GM19463 (cell line): ENCODE data around the gene DDX47.
"Not testable (repeated sequence)": the region's sequence is repeated elsewhere in the genome, so short reads cannot be mapped to it uniquely, and the experiment has no call there.

Experiments
- ATAC-seq: cut with Tn5 transposase; IDR thresholded peaks from one replicate; pipeline ENCODE4 v1.9.1; 2021; ENCODE audit warnings: mild to moderate bottlenecking, moderate library complexity; ENCODE audit not compliant: unreplicated experiment

The DDX47 gene

DNA sequence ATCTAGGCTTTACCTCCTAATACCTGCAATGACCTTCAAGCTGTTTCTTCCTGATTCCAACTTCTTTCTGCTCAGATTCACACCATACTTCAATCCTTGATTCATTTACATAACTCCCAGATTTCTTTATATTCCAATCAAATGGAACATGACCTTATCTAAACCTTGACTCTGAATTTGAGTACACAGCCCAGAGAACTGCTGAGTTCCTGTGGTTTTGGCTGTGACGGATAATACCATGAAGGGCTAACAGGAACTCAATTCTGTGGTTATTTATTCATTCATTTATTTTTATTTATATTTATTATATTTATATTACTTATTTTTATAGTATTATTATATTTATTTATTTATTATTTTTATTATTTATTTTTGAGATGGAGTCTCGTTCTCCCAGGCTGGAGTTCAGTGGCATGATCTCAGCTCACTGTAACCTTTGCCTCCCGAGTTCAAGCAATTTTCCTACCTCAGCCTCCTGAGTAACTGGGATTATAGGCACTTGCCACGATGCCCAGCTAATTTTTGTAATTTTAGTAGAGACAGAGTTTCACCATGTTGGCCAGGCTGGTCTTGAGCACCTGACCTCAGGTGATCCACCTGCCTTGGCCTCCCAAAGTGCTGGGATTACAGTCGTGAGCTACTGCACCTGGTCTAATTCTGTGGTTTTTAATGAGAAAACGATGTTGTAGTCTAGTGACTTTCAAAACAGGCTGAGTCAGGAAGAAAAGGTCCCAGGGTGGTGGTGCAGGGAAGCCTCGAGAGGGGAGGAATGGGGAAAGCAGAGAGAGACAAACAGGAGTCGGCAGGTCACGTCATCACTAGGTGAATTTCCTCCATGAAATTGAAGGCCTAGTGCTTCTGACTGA, 16.0 kb upstream of the DDX47 start:
- no peak for ATAC-seq

DNA sequence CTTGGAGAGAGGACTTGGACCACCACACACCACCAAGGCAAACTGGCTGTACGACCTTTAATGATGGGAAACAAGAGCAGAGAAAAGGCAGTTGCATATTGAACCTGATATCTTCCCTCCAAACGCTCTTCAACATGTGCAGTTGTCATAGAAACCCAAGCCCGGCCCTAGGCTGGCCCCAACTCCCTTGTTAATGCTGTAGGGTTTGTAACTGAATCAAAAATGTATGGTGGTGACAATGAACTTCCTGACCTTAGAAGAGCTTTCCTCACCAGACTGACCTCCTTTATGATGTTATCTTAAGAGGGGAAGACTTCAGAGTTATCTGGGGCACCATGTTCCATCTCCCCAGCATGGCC, 15.4 kb upstream of the DDX47 start:
- ATAC-seq, result no peak

DNA sequence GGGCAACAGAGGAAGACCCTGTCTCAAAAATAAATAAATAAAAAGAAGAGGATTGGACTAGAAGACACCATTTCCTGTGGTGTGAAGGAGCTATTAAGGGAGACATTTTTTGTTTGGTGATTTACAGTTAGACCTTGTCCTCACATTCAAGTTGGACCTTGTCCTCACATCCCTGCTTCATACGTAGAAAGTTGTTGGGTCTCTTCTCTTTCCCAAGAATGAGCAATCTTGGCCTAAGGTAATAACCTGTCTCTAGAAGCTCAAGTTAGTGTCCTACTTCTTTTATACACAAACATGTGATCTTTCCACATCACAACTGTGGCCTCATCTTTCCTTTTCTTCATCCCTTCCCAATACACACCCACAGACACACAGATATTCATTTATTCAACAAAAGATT, 14.7 kb upstream of the DDX47 start:
- ATAC-seq, result no peak

DNA sequence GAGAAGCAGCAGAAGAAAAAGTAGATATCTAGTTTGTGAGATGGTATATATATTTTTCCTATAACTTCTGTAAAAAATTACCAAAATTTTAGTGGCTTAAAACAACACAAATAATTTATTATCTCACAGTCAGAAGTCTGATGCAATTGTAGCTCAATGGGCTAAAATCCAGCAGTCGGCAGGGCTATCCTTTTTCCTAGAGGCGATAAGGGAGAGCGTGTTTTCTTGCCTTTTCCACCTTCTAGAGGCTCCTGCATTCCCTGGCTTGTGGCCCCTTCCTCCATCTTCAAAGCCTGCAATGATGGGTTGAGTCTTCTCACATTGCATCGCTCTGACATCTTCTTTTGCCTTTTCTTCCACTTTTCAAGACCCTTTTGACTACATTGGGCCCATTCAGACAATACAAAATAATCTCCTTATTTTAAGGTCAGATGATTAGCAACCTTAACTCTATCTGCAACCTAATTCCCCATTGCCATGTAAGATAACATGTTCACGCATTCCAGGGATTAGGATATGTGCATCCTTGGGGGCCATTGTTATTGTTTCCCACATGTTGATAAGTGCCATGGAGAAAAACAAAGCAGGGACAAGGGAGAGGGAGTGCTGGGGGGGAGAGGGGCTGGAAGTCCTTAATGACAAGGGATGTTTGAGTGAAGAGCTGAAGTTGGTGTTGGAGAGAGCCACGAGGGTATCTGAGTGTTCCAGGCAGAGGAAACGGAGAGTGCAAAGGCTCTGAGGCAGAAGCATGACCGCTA, 13.8 kb upstream of the DDX47 start:
- no peak for ATAC-seq

DNA sequence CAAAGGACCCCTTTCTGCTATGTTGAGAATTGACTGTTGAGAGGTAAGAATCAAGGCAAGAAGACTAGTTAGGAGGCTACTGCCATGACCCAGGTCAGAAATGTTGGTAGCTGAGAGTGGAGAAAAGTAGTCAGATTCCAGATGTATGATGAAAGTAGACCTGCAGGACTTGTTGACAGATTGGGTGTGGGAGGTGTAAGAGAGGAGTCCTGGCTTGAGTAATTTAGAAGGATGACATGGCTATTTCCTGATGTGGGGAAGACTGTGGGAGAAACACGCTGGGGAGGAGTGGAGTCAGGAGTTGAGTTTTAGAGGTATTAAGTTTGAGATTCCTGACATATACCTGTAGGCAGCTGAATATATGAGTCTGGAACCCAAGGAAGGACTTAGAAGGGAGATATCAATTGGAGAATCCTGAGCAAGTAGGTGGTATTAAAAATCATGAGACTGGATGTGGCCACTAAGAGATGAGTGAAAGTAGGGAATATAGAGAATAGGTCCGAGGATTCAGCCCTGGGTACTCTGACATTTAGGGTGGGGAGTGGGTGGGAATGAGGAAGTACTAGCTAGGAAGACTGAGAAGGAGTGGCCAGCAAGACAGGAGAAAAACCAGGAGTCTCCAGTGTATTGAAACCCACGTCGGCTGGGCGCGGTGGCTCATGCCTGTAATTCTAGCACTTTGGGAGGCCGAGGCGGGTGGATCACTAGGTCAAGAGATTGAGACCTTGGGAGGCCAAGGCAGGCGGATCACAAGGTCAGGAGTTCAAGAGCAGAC, 12.6 kb upstream of the DDX47 start:
- ATAC-seq, result no peak

DNA sequence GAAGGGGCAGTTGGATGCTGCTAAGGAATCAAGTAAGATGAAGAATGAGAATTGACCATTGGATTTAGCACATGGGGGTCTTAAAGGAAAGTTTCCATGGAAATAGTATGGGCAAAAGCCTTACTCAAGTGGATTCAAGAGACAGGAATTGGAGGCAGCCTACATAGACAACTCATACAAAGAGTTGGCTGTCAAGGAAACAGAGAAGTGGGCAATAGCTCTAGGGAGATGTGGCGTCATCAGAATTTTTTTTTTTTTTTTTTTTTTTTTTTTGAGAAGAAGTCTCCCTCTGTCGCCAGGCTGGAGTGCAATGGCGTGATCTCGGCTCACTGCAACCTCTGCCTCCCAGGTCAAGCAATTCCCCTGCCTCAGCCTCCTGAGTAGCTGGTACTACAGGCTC, 11.5 kb upstream of the DDX47 start:
- not testable (repeated sequence) for ATAC-seq

DNA sequence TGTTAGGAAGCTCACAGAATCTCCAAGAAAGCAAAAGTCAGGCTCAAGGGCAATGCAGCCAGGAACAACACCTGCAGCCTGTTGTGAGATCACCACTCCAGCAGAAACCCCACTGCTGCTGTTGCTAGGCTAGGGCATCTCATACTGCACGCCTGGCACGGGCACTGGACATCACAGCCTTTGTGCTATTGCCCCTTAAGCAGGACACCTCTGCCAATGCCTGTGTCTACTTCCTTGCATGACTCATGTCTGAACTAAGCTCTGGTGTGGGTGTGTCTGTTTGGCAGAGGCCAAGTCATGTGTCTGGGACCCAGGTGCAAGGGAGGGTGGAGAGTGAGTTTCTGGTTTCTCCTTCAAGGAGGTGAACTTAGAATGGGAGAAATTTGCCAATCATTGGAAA, 10.0 kb upstream of the DDX47 start:
- ATAC-seq, result peak; percentile 93

DNA sequence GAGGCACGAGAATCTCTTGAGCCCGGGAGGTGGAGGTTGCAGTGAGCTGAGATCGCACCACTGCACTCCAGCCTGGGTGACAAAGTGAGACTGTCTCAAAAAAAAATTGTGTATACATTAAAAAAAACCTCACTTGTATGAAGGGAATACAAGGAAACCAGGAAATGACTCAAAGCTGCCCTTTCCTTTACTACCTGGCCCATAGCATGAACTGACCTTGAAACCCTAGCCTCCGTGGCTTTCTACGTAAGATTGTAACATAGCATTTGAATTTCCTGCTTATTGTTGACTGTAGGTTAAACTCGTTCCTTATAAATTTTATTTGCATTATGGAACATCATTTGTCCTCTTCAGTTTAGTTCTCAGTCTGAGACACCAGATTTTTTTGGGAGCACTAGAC, 9.1 kb upstream of the DDX47 start:
- ATAC-seq, result no peak

DNA sequence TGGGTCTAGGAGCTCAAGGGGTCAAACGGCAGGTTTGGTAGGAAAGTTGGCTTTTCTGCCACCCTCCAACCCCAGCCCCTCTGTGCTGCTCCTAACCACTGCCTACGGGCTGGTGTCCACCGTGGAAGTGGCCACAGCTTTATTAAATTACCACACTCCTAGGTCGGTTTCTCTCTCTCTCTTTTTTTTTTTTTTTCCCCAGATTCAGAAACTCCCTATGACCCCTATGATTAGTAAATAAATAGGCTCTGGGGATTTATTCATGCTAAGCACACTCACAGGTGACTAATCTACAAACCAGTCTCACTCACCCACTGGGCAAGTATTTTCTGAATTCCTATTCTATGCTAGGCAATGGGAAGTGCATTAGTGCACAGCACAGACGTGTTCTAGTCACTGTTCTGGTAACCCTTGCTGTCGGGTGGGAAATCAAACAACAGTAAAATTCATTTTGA, 8.7 kb upstream of the DDX47 start:
- ATAC-seq, result no peak

DNA sequence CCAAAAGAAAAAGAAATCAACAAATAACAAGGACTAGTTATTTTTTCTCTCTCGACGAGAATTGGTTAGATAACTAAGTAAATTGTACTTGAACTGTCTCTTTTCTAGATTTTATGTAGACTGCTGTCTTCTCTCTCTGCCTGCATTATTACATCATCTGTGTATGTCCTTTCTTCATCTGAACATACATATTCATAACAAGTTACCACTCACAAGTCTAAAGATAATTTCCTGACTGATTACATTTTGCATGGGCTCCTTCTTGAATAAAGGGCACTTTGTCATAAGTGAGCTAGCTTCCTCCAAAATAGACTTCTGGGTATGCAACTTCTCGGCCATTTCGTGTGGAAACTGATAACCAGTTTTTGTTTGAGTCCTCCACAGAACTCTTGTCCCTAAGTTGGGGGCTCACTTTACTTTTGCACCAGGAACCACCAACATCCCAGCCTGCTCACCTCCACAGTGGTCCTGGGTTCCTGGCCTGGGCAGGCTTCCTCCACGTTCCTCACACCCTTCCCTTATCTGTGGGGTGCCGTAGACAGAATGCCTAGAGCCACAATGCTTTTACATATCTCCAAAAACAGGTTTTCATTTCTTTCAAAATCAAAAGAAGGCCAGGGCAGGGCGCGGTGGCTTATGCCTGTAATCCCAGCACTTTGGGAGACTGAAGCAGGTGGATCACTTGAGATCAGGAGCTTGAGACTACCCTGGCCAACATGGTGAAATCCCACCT, 6.2 kb upstream of the DDX47 start:
- no peak for ATAC-seq

DNA sequence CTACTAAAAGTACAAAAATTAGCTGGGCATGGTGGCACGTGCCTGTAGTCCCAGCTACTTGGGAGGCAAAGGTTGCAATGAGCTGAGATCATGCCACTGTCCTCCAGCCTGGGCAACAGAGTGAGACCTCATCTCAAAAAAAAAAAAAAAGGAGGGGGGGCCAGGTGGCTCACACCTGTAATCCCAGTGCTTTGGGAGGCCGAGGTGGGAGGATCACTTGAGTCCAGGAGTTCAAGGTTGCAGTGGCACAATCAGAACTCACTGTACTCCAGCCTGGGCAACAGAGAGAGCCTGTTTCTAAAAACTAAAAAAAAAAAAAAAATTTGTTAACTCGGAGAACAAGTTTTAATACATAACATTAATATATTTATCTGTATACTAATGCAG, 5.6 kb upstream of the DDX47 start:
- ATAC-seq, result not testable (repeated sequence)

DNA sequence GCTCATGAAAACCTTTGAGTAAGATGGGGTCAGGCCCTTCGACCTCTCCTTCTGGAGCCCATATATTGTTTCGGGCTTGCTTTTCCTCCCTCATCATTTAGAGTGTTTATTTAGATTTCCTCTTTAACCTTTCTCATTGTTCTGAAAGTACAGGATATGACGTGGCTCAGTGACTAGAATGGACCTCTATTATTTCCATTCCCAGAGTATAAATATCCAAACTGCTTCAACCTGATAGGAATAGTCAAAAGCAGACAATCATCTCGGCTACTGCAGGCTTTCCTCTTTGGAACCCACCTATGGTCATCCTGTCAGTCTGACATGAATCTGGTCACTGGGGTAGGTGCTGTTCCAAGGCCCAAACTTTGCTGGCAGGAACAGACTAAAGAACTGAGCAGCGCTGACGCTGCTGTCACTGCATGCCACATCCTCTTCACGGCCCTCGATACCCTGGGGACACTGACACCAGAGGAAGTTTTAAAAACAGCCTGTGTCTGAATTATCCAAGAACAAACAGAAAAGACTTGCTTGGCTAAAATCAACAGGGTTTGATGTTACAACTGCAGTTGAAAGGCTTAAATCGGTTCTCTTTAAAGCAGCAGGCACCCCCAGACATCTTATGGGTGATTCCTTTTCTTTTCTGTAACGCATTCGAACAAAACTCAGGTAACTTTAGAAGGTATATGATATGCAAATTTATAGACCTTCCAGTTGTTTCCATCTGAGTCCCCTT, 5.0 kb upstream of the DDX47 start:
- peak; percentile 47 for ATAC-seq

DNA sequence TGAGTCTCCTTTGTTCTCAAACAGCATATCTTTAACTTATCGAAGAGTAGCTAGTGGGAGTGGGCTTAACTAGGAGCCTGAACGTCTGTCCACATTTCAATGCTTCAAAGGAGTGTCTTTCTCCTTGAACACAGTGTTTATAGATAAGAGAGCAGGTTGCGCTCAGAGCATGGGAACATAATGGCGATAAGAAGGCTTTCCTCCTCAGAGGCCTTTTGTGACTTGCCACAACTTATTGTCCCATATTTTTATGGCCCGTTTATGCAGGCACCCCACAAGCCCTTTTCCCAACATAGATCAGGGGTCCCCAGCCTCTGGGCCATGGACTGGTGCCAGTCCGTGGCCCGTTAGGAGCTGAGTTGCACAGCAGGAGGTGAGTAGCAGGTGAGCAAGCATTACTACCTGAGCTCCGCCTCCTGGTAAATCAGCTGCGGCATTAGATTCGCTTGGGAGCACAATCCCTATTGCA, 2.6 kb upstream of the DDX47 start:
- no peak for ATAC-seq

DNA sequence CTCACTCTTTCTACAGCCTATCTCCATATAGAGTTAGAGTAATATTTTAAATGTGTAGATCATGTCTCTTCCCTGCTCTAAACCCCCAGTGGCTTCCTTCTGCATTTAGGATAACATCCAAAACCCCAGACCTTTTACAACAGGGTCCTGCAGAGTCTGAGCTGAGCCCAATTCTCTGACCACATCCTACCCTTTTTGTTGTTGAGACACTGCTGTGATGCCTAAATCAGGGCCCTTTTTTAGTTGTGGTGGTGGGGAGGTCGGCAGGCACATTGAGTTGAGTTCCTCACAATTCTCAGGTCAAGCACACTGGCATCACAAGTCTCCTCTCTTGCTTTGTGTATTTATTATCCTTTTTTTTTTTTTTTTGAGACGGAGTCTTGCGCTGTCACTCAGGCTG, 1.8 kb upstream of the DDX47 start:
- ATAC-seq, result no peak

DNA sequence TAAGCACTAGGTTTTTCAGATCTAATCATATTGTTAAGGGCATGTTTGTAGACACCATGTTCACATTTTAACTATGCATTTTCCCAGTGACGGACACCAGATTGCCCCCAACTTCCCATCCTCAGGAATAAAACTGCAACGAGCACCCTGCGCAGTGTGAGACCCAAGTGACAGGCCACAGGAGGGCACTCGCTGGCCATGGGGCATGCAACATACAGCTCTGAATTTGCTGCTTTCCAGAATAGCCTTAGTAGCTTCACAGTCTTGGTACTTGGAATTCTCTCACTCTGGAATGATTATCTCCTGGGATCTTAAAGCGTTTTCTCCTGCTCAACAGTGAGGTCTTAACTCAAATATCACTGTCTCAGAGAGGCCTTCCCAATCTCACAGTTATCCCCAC, 972 bp upstream of the DDX47 start:
- no peak for ATAC-seq

DNA sequence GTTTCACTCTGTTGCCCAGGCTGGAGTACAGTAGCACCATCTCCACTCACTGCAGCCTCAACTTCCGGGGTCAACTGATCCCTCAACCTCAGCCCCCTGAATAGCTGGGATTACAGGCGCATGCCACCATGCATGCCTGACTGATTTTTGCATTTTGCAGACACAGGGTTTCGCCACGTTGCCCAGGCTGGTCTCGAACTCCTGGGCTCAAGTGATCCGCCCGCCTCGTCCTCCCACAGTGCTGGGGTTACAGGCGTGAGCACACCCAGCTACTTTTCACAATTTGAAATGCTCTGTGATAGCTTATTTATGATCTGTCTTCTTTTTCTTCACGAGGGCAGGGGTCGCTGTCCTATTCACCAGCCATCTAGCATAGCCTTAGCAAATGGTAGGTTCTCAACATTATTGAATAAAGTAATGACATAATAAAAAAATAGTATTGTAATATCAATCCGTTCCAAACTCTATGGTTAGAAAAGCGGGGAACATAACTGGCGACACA, 477 bp upstream of the DDX47 start:
- ATAC-seq, result no peak

DNA sequence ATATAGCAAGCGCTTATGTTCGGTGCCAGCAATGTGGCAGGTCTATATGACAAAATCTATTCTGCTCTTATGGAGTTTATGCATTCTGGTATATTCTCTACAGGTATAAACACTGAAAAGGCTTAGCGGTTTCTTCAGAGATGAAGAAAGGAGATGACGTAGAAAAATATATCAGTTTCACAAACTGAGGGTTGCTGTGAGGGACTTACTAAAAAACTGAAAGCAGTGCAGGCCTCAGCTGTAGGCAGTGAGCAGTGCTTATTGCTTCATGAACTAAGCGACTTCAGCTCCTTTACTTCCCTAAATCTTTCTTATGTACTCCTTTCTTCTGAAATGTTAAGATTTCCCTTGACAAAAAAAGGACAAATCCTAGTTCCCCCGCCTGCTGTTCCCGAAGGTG, 4.5 kb downstream of the DDX47 start:
- ATAC-seq, result no peak

DNA sequence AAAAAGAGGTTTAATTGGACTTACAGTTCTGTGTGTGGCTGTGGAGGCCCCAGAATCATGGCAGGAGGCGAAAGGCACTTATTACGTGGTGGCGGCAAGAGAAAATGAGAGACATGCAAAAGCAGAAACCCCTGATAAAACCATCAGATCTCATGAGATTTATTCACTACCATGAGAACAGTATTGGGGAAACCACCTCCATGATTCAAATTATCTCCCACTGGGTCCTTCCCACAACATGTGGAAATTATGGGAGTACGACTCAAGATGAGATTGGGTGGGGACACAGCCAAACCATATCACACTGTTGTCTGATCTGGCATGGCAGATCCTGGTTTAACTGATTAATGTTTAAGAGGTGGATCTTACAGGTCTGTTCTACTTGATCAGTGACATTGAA, 5.6 kb downstream of the DDX47 start:
- no peak for ATAC-seq

DNA sequence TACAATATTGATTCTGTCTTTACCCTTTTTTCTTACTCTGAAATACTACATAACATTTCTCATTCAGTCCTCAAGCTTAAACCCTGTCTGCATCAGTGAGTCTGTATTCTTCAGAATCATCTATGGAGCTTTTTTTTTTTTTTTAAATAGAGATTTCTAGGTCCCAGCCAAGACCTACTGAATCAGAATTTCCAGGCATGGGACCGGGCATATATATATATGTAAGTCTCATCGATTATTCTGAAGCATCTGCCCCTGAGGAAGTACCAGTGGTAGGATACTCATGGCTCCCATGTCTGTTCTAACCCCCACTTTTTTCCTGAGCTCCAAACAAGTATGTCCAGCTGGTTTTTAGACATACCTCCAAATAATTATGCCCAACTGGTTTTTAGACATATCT, 6.1 kb downstream of the DDX47 start:
- ATAC-seq, result no peak

DNA sequence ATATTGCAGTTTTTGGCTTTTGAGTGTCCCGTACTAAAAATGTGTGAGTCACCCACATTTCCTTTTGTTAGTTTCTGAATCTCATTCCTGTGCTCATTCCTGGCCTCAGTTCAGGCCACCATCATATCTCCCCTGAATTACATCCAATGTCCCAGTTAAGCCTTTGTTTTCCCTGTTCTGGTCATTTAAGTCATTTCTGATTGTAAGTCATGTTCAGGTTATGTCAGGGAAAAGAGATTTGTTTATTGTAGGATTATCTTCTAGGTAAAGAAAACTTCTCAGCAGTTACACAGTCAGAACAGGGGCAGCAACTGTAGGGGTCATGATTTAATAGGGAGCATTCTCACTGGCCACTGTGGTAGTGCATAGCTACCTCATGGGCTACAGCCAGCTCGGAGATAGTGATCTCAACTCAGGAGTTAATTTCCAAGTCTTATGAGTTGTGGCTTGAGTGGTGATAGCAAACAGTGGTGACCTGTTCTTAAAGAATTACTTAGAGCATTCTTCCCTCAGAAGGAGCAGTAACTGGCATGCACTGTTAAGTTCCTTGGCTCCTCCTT, 6.7 kb downstream of the DDX47 start:
- no peak for ATAC-seq
